GM21515 (cell line): ENCODE results near the gene UTP15.
A peak's percentile ranks its signal among the peaks of the same experiment; 100 is the strongest.

Source experiments
- ATAC-seq: cut with Tn5 transposase; IDR thresholded peaks from one replicate; pipeline ENCODE4 v1.9.1; 2021; ENCODE audit not compliant: unreplicated experiment

The UTP15 gene

DNA sequence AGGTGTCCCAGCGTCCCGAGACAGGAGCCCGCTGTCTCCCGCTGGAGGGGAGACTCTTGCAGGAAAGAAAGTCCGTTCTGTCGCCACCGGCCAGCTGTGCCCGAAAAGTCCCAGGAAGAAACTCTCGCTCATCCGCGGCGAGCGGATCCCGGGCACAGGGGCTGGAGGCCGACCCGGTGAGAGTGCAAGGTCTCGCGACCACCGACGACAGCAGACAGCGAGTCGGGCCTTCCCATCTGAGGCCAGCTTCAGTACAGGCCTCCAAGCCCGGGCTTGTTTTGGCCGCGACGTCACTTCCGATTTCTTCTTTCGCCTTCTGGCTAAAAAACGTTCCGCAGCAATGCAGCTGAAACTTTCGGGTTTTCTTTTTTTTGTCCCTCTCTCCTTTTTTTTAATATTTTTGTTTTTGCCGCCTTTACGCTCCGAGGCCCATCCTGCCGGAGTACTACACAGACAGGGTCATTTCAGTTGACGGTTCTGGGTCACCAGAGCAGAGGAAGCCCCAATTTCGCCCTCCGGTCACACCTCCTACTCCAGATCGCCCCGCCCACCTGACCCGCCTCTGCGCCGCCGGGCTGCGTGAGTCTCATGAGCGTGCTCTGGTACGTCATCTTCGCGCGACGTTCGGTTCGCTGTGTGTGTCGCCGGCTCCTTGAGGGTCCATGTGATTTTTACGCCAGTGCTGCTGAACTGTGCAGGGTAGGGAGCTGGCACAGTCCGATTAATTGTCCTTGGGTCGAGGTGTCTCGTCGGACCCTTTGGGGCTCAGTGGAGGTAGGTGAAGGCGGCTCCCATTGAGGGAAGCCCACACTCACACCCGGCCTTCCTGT lies at the start of gene UTP15, which contains the start of gene ANKRA2:
TSS of gene UTP15 (plus strand) at position 605 of the 830 bp plus-strand sequence. CDS start 1,602 bp downstream, outside the sequence.
TSS of gene ANKRA2 (minus strand) at position 501 of the 830 bp plus-strand sequence. CDS start 2,758 bp downstream, outside the sequence.
- ATAC-seq: peak; percentile 91

GRCh38 chr5:73519531-73520283 lies 45.8 kb upstream of the UTP15 start:
- peak; percentile 93 for ATAC-seq

- no peak for ATAC-seq
Measured at GRCh38 chr5:73522989-73523388, 42.6 kb upstream of the UTP15 start.

- ATAC-seq: no peak
Measured at GRCh38 chr5:73523861-73524260, 41.7 kb upstream of the UTP15 start.

DNA sequence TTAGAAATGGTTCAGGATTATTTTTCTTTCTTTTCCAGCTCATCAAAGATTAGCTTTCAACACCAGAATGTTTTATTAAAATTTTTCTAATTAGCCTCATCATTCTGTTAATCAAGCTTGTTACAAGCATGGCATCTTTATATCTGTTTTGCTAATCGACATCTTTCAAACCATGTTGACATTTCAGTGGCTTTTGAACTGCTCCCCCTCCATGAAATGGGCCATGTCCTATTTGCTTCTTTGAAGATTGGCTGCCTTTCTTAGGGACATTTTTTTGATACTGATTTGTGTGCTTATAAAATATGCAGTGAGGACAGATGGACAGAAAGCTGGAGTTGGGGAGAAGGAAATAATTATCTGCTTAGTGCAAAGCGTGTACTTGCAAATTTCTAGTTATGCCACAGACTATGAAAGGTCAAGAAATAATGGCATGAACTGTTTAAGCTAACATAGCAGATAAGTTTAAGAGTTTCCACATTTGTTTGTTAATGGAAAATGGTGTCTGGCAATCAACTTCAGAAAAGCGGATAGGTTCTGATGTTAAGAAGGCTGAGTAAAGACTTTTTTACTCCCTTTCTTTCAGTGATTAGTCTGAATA lies 39.8 kb upstream of the UTP15 start:
- ATAC-seq: no peak

DNA sequence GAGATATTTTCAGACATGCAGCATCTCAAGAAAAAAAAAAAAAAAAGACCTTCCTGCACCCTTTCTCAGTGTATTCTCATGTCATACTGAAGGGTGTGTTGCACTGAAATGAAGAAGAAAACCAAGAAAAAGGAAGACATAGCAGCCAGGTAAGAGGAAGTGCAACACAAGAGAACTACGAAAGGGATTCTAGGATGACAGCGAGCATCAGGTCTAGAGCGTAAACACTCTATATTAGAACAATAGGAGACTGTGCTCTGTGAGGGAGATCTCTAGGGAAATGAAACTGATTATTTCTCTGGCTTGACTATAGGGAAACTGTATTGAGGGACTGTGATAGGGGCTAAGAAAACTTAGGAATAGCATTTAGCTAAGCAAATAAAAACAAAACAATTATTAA lies 37.3 kb upstream of the UTP15 start:
- no peak for ATAC-seq

- no peak for ATAC-seq
Measured at GRCh38 chr5:73529081-73529480, 36.5 kb upstream of the UTP15 start.

GRCh38 chr5:73531356-73531755 lies 34.2 kb upstream of the UTP15 start:
- no peak for ATAC-seq

GRCh38 chr5:73532195-73532594 lies 33.3 kb upstream of the UTP15 start:
- no peak for ATAC-seq

GRCh38 chr5:73534011-73534644 lies 31.4 kb upstream of the UTP15 start:
- no peak for ATAC-seq

GRCh38 chr5:73534971-73535370 lies 30.6 kb upstream of the UTP15 start:
- no peak for ATAC-seq

- ATAC-seq: no peak
Measured at GRCh38 chr5:73539730-73540129, 25.8 kb upstream of the UTP15 start.

DNA sequence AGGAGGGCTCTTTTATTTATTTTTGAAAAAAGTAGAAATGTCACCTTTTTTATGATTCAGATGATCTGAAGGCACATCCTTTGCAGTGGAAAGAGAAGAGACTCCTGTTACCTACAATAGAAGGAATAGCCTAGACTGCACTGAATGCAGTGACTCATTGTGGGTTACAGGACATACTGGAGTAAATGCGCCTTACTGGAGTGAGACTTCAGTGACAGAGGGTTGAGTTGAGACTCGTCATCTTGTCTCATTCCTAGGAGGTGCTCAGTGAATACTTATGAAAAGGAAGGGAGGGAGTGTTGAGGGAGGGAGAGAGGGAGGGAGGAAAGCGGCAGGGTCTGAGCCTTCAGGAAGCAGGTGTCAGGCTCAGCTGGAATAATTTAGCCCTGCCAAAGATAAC lies 25.4 kb upstream of the UTP15 start:
- no peak for ATAC-seq

DNA sequence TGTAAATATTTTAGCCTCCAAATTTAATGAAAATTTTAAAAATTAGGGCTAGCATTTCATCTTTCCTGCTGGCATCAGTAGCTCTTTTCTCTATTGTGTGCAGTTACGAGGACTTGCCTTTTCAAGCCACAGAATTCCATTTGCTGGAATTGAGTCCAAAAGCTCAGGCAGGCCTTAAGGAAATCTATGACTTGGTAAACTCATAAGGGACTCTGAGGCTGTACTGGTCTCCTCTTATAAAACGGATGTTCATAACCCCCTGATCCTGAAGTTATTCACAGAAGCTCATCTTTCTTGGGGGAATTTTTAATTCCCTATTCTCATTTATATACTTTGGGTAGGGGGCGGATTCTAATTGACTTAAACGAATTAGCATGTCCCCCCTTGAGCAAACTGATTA lies 23.5 kb upstream of the UTP15 start:
- ATAC-seq: no peak

DNA sequence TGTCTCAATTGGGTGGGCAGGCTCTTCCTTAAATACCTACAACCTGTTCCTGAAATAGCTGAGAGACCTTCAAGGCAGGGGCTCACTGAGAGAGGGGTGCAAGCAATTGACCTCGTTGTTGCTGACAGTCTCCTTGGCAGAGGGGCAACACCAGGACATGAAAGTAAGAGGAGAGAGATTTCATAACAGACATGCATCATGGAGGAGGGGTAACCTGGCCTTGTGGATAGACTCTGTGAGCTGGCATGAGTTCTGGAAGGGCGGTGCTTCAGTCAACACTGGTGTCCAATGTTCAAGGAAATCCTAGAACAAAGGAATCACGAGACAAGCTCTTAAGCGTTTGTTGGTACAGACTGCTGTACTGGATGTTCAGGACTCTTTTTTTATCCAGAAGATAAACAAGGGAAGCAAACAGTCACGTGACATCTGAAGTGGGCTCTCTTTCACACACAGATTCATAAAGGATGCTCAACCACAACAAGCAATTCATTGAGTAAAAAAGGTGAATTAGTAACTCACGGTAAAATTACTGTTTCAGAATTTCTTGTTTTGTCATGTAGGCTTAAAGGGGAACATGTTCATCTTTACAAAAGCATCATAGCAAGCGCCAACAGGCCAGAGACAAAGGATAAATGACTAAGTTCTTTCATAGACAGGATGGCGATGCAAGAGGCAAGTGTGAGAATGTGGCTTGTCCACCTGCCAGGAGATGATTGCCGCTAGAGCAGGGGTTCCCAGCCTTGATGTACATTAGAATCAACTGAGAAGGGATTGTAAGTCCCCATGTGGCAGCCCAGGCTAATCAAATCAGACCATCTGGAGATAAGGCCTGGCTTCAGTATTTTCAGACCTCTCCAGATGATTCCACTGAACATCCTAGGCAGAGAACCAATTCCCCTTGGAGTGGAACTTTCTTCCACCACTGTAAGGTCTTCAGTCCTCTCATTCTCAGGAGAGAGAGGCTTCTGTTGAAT lies 20.8 kb upstream of the UTP15 start:
- ATAC-seq: no peak

- no peak for ATAC-seq
Measured at GRCh38 chr5:73545403-73545779, 20.2 kb upstream of the UTP15 start.

DNA sequence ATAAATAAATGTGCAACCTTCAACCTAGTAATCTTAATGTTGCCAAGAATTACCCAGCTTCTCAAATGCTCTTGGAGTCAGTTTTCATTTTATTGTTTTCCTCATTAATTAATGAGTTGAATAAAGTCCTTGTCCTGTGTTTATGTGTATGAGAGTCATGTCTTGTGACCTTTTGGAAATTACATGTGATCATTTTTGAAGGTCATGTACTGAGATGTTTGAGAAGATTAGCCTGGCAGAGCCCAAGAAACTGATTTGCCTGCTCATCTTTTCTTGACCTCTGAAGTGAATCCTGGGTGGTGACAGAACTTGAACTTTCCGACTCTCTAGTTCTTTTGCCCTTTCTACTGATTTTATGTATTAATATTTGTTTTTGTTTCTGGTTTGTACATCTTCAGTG lies 15.5 kb upstream of the UTP15 start:
- no peak for ATAC-seq

DNA sequence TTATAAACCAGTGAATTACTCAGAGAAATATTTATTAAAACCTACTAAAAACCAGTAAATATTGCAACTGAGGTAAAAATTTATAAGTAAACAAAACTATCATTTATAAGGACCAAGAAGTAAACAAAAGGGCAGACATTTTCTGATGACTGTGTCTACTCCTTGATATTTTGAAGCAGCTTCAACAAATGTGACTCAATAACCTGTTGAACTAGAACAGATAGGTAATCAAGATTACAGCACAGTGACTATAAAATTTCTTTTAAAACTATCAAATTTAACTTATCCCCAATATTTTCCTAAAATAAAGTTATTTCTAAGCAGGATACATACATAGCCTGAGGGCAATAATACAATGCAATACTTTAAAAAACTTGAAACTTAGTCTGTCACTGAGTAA lies 12.9 kb upstream of the UTP15 start:
- no peak for ATAC-seq

DNA sequence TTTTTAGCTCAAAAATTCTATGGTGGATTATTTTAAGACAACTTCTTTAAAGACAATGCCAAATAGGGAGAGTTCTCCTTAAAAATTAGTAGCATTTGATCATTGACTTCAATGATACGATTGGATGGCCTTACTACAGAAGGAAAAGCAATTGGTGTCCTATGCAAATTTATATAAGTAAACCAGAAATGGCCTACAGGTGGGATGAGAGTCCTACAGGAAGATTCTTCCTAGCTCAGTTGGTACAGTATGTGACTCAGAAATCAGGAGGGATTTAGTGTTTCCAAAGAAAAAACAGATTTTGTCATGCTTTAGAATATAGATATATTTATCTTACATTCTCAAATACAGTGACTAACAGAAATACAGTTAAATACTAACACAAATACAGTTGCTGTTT lies 6.6 kb upstream of the UTP15 start:
- ATAC-seq: no peak

DNA sequence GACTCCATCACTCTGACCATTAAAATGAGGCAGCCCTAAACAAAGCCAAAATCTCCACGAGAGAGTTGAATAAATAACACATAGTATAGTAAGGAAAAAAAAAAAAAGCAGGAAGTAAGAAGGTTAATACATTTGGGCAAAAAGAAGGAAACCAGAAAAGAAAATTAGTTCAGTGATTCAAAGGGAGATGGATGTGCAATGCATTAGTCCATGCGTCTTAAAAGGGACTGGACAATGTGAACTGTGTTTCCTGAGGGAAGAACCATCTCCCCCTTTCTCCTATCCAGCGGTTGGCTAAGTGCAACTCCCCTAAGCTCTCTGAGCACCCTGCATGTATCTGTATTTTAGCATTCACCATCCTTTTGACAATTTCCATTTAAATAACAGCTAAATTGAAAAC lies 1.5 kb upstream of the UTP15 start:
- no peak for ATAC-seq
